ENCODE measurements around the gene HYOU1.
A peak's percentile ranks its signal among the peaks of the same experiment; 100 is the strongest.
"Not testable (repeated sequence)": the region's sequence is repeated elsewhere in the genome, so short reads cannot be mapped to it uniquely, and the experiment has no call there.

HYOU1 gene

GRCh38 chr11:119087123-119087522 lies 30.1 kb upstream of the HYOU1 start:
- no peak for DNase-seq (ENCODE audit: low spot score)

- DNase-seq (ENCODE audit: low spot score), result no peak
These were observed 28.4 kb upstream of the HYOU1 start for GRCh38 chr11:119085437-119085847.

- peak; percentile 90 for DNase-seq (ENCODE audit: low spot score)
These were observed 27.8 kb upstream of the HYOU1 start, which contains the start of gene HMBS for GRCh38 chr11:119084663-119085436. TSS of gene HMBS (plus strand) at chr11:119084881. CDS start at chr11:119085034, 153 bp downstream.

GRCh38 chr11:119081682-119082260 lies 24.8 kb upstream of the HYOU1 start:
- no peak for DNase-seq (ENCODE audit: low spot score)

- DNase-seq (ENCODE audit: low spot score), result no peak
These were observed 21.8 kb upstream of the HYOU1 start for GRCh38 chr11:119078675-119079420.

- no peak for DNase-seq (ENCODE audit: low spot score)
These were observed 20.8 kb upstream of the HYOU1 start for GRCh38 chr11:119077839-119078238.

- peak; percentile 96 for DNase-seq (ENCODE audit: low spot score)
These were observed 10.6 kb upstream of the HYOU1 start, which contains the start of gene VPS11 for GRCh38 chr11:119067371-119068222. TSS of gene VPS11 (plus strand) at chr11:119067818. CDS start at chr11:119067824, 6 bp downstream.

GRCh38 chr11:119065369-119065768 lies 8.4 kb upstream of the HYOU1 start:
- peak; percentile 57 for DNase-seq (ENCODE audit: low spot score)

- DNase-seq (ENCODE audit: low spot score), result no peak
These were observed 5.8 kb upstream of the HYOU1 start for GRCh38 chr11:119062779-119063178.

GRCh38 chr11:119061256-119061655 lies 4.3 kb upstream of the HYOU1 start:
- DNase-seq (ENCODE audit: low spot score), result no peak

- not testable (repeated sequence) for DNase-seq (ENCODE audit: low spot score)
These were observed 2.1 kb upstream of the HYOU1 start for GRCh38 chr11:119059128-119059527.

- DNase-seq (ENCODE audit: low spot score), result peak; percentile 42
These were observed 495 bp downstream of the HYOU1 start for GRCh38 chr11:119056421-119056999.

GRCh38 chr11:119055901-119056300 lies 1.1 kb downstream of the HYOU1 start:
- DNase-seq (ENCODE audit: low spot score), result no peak

- DNase-seq (ENCODE audit: low spot score), result no peak
These were observed 2.6 kb downstream of the HYOU1 start for GRCh38 chr11:119054418-119054817.

GRCh38 chr11:119052163-119052814 lies 4.7 kb downstream of the HYOU1 start:
- DNase-seq (ENCODE audit: low spot score), result no peak

GRCh38 chr11:119051440-119052162 lies 5.4 kb downstream of the HYOU1 start:
- DNase-seq (ENCODE audit: low spot score), result peak; percentile 15

GRCh38 chr11:119049081-119049480 lies 7.9 kb downstream of the HYOU1 start:
- DNase-seq (ENCODE audit: low spot score), result no peak

GRCh38 chr11:119048644-119049043 lies 8.4 kb downstream of the HYOU1 start:
- DNase-seq (ENCODE audit: low spot score), result no peak

- DNase-seq (ENCODE audit: low spot score), result no peak
These were observed 9.8 kb downstream of the HYOU1 start for GRCh38 chr11:119047205-119047604.

GRCh38 chr11:119046489-119046888 lies 10.5 kb downstream of the HYOU1 start:
- no peak for DNase-seq (ENCODE audit: low spot score)
